AG10803 (cell line): ENCODE measurements around the gene ADAMTS2.

Source experiments
- DNase-seq: peaks from one replicate; pipeline ENCODE4 v3.0.0; 2010; ENCODE audit warnings: low read depth
- H3K4me3 ChIP-seq: 2 replicates; pipeline ENCODE4 v1.5.1; 2011; ENCODE audit warnings: mild to moderate bottlenecking, low read length, control low read depth
- CTCF ChIP-seq: conservative IDR thresholded peaks from 2 replicates; pipeline ENCODE4 v1.5.1; 2011; ENCODE audit warnings: mild to moderate bottlenecking, low read length, control low read depth, inconsistent platforms

The ADAMTS2 gene

GRCh38 chr5:179207920-179208705 is 137.1 kb downstream of the ADAMTS2 start:
- H3K4me3 ChIP-seq: no peak overlapping the region
- TF ChIP-seq CTCF: no peak
- DNase-seq: no peak

GRCh38 chr5:179207470-179207869 is 137.8 kb downstream of the ADAMTS2 start:
- TF ChIP-seq CTCF: no peak
- DNase-seq: no peak
- H3K4me3 ChIP-seq: no peak overlapping the region

- H3K4me3 ChIP-seq: no peak overlapping the region
- DNase-seq: no peak
- no peak for TF ChIP-seq CTCF
Observed at GRCh38 chr5:179206366-179206765, 138.9 kb downstream of the ADAMTS2 start.

GRCh38 chr5:179205277-179205676 is 140.0 kb downstream of the ADAMTS2 start:
- no peak for TF ChIP-seq CTCF
- no peak overlapping the region for H3K4me3 ChIP-seq
- no peak for DNase-seq

GRCh38 chr5:179204572-179204971 is 140.7 kb downstream of the ADAMTS2 start:
- no peak for DNase-seq
- no peak overlapping the region for H3K4me3 ChIP-seq
- TF ChIP-seq CTCF: no peak

- H3K4me3 ChIP-seq: no peak overlapping the region
- DNase-seq: no peak
- TF ChIP-seq CTCF: no peak
Observed at GRCh38 chr5:179203248-179203647, 142.0 kb downstream of the ADAMTS2 start.

- no peak for DNase-seq
- H3K4me3 ChIP-seq: no peak overlapping the region
- TF ChIP-seq CTCF: no peak
Observed at GRCh38 chr5:179201986-179202385, 143.3 kb downstream of the ADAMTS2 start.
